Coronary artery (tissue), 2 donors: Measurements from ENCODE around the gene DMXL1.

ENCODE experiments used
- DNase-seq: peaks from one replicate; pipeline ENCODE4 v3.0.0-alpha.2; 2017; ENCODE audit warnings: low spot score
- H3K27ac ChIP-seq, 2 donors: fragments of 200-600 bp; sonication (generic); one replicate each; pipeline ENCODE4 v1.5.1; 2016 to 2019
- H3K4me3 ChIP-seq: fragments of 200-600 bp; sonication (generic); 2 replicates; pipeline ENCODE4 v1.5.1; 2016; ENCODE audit warnings: mild to moderate bottlenecking, moderate library complexity
- TF ChIP-seq, protein P1 (sequence below): fragments of 200-600 bp; sonication (generic); IDR thresholded peaks from one replicate; pipeline ENCODE4 v1.5.1; 2019; ENCODE audit warnings: antibody characterized with exemption

Gene DMXL1

GRCh38 chr5:119161430-119161829 lies 90.5 kb downstream of the DMXL1 start:
- DNase-seq, result no peak

GRCh38 chr5:119166026-119166425 lies 95.1 kb downstream of the DMXL1 start:
- TF ChIP-seq, protein P1, sequence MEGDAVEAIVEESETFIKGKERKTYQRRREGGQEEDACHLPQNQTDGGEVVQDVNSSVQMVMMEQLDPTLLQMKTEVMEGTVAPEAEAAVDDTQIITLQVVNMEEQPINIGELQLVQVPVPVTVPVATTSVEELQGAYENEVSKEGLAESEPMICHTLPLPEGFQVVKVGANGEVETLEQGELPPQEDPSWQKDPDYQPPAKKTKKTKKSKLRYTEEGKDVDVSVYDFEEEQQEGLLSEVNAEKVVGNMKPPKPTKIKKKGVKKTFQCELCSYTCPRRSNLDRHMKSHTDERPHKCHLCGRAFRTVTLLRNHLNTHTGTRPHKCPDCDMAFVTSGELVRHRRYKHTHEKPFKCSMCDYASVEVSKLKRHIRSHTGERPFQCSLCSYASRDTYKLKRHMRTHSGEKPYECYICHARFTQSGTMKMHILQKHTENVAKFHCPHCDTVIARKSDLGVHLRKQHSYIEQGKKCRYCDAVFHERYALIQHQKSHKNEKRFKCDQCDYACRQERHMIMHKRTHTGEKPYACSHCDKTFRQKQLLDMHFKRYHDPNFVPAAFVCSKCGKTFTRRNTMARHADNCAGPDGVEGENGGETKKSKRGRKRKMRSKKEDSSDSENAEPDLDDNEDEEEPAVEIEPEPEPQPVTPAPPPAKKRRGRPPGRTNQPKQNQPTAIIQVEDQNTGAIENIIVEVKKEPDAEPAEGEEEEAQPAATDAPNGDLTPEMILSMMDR, result no peak
- H3K4me3 ChIP-seq, result no peak overlapping the region
- DNase-seq, result no peak
- H3K27ac ChIP-seq, result no peak overlapping the region

More at GRCh38 chr5:119161430-119161829, 90.5 kb downstream of the DMXL1 start:
- Histone ChIP-seq H3K4me3 (no peak overlapping the region), H3K27ac (no peak overlapping the region)
- TF ChIP-seq, protein P1, result no peak

DNA sequence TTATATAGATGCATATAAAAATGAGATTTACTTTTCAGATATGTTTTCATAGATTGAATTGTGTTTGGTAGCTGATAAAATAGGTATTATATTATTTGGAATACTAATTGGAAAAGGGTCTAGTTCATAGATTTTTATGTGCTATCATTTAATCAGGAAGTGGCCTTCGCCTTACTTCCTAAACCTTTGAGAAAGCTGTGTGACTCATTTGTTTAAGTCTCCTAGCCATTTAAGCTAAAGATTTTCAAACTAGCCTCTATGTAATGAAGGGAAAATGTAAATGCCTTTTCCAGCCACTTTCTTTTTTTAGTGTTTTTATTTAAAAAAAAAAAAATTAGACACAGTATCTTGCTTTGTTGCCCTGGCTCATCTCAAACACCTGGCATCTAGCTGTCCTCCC lies 97.5 kb downstream of the DMXL1 start:
- DNase-seq, result no peak
- TF ChIP-seq, protein P1, result no peak
- Histone ChIP-seq H3K4me3 (no peak overlapping the region), H3K27ac (no peak overlapping the region)

- no peak overlapping the region for H3K27ac ChIP-seq
- no peak for DNase-seq
- TF ChIP-seq, protein P1, result no peak
- H3K4me3 ChIP-seq, result no peak overlapping the region
Observed at GRCh38 chr5:119171686-119172085, 100.8 kb downstream of the DMXL1 start.

DNA sequence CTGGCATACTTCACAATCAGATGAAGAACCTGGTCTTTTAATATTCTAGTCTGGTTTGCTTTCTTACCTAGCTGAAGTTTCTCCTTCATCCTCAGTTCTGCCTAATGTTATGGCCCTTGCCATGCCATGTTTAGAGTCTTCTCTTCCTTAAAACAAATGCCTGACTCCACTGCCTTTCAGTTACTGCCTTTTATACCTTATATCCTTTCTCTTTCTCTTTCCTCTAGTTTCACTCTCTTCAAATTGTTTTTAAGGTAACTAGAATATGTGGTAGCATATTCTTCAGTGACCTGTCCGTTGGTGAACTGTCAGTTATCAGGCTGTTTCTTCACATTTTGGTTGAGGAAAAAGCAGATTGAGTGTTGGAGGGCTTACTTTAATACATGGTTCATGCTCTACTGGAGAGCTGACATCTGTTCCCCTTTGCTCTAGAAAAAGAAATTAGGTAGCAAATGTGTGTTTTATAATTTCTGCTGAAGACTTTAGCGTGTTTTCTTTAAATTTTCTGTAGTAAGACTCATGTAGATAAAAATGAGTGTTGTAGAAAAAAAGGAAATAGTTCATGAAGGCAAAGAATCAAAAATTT lies 103.8 kb downstream of the DMXL1 start:
- TF ChIP-seq, protein P1, result no peak
- no peak overlapping the region for H3K4me3 ChIP-seq
- DNase-seq, result no peak
- H3K27ac ChIP-seq, result no peak overlapping the region

DNA sequence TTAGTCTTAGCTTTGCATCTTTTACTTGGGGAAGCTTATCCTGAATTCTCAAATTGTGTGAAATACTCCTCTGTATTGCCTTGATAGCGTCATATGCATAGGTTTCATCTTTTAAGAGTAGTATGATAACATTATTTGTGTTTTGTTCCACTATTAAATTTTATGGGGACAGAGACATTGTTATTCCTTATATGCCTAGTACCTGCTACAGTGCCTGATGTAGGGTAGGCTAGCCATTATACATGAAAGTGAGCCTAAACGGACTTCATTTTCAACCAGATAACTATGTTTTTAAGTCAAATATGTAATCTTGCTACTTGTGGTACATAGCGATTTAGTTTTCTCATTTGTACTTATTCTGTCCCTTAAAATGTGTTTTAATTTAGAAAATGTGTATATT lies 105.9 kb downstream of the DMXL1 start:
- H3K4me3 ChIP-seq, result no peak overlapping the region
- TF ChIP-seq, protein P1, result no peak
- no peak for DNase-seq
- H3K27ac ChIP-seq, result no peak overlapping the region

DNA sequence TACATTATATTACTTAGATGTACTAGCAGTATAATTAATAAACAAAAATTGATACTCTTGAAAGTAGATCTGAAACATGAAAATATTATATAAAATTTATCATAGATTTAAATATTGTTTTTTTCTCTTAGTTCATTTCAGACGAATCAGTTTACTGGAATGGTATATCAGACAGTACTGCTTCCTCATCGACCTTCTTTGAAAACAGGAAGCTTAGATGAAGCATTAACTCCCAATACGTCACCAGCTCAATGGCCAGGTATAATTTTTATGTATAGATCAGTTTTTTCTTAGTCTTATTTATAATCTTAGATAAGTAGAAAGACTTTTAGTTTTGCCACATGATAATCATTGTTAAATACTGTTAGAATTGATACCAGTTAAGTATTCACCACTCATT lies 106.3 kb downstream of the DMXL1 start:
- TF ChIP-seq, protein P1, result no peak
- H3K4me3 ChIP-seq, result no peak overlapping the region
- no peak overlapping the region for H3K27ac ChIP-seq
- no peak for DNase-seq
